ENCODE results near the gene TMC7.

TMC7 gene

DNA sequence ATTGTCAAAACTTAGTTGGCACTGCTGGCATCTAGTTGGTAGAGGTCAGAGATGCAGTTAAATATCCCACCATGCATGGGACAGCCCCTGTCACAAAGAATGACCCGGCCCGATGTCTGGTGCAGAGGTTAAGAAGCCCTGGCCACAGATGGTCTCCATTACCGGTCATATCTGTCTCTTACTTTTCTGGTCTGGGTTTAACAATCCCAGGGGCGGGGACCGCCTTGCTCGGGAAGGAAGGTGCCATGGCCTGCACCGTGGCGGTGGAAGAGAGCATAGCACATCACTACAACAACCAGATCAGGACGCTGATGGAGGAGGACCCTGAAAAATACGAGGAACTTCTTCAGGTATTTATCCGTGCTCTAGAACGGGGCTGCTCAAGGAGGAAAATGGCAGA, 91.8 kb downstream of the TMC7 start:
- Histone ChIP-seq H3K27ac (replicated peaks) (no peak overlapping the region), H3K4me3 (replicated peaks; ENCODE audit: insufficient read depth, low read length) (no peak overlapping the region), H3K27me3 (ENCODE audit: insufficient read depth, poor library complexity, severe bottlenecking) (no peaks in the 10 kb centered on the region)
- TF ChIP-seq, protein P1, sequence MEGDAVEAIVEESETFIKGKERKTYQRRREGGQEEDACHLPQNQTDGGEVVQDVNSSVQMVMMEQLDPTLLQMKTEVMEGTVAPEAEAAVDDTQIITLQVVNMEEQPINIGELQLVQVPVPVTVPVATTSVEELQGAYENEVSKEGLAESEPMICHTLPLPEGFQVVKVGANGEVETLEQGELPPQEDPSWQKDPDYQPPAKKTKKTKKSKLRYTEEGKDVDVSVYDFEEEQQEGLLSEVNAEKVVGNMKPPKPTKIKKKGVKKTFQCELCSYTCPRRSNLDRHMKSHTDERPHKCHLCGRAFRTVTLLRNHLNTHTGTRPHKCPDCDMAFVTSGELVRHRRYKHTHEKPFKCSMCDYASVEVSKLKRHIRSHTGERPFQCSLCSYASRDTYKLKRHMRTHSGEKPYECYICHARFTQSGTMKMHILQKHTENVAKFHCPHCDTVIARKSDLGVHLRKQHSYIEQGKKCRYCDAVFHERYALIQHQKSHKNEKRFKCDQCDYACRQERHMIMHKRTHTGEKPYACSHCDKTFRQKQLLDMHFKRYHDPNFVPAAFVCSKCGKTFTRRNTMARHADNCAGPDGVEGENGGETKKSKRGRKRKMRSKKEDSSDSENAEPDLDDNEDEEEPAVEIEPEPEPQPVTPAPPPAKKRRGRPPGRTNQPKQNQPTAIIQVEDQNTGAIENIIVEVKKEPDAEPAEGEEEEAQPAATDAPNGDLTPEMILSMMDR (IDR thresholded peaks at IDR 0.05; ENCODE audit: insufficient read depth, low read length) = no peak
- TF ChIP-seq, protein P2, sequence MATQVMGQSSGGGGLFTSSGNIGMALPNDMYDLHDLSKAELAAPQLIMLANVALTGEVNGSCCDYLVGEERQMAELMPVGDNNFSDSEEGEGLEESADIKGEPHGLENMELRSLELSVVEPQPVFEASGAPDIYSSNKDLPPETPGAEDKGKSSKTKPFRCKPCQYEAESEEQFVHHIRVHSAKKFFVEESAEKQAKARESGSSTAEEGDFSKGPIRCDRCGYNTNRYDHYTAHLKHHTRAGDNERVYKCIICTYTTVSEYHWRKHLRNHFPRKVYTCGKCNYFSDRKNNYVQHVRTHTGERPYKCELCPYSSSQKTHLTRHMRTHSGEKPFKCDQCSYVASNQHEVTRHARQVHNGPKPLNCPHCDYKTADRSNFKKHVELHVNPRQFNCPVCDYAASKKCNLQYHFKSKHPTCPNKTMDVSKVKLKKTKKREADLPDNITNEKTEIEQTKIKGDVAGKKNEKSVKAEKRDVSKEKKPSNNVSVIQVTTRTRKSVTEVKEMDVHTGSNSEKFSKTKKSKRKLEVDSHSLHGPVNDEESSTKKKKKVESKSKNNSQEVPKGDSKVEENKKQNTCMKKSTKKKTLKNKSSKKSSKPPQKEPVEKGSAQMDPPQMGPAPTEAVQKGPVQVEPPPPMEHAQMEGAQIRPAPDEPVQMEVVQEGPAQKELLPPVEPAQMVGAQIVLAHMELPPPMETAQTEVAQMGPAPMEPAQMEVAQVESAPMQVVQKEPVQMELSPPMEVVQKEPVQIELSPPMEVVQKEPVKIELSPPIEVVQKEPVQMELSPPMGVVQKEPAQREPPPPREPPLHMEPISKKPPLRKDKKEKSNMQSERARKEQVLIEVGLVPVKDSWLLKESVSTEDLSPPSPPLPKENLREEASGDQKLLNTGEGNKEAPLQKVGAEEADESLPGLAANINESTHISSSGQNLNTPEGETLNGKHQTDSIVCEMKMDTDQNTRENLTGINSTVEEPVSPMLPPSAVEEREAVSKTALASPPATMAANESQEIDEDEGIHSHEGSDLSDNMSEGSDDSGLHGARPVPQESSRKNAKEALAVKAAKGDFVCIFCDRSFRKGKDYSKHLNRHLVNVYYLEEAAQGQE (IDR thresholded peaks at IDR 0.05; ENCODE audit: insufficient replicate concordance, low read depth) = no peak
- no peak for TF ChIP-seq GABPA (IDR thresholded peaks at IDR 0.05; ENCODE audit: low read depth)
- TF ChIP-seq POLR2AphosphoS5 (IDR thresholded peaks at IDR 0.05; ENCODE audit: low read depth) = no peak
- no peak for TF ChIP-seq SPI1 (IDR thresholded peaks at IDR 0.05; ENCODE audit: borderline replicate concordance, low read depth)
- DNase-seq (ENCODE audit: low read depth in 1 of 2, low spot score in 1 of 2) = no peak

DNA sequence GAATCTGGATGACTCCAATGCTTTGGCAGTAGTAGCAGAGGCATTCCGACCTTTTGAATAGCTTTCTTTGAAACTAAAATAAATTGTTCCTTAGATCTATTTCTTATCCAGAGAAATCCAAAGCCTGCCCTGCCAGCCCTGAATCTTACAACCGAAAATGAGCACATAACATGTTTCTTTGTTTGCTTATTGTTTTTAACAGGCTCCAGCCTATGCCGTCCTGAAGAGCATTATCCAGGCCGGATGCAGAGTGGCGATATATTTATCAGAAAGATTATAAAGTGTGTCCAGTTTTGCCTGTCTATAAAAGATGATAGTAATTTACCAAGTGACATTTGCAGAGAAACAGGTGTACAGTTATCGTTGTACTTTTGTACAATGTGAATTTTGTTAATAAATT, 94.1 kb downstream of the TMC7 start:
- Histone ChIP-seq H3K27me3 (ENCODE audit: insufficient read depth, poor library complexity, severe bottlenecking) (no peaks in the 10 kb centered on the region), H3K27ac (replicated peaks) (no peak overlapping the region), H3K4me3 (replicated peaks; ENCODE audit: insufficient read depth, low read length) (no peak overlapping the region)
- no peak for DNase-seq (ENCODE audit: low read depth in 1 of 2, low spot score in 1 of 2)
- no peak for TF ChIP-seq SPI1 (IDR thresholded peaks at IDR 0.05; ENCODE audit: borderline replicate concordance, low read depth)
- TF ChIP-seq, protein P2 (IDR thresholded peaks at IDR 0.05; ENCODE audit: insufficient replicate concordance, low read depth) = no peak
- no peak for TF ChIP-seq POLR2AphosphoS5 (IDR thresholded peaks at IDR 0.05; ENCODE audit: low read depth)
- no peak for TF ChIP-seq GABPA (IDR thresholded peaks at IDR 0.05; ENCODE audit: low read depth)
- TF ChIP-seq, protein P1 (IDR thresholded peaks at IDR 0.05; ENCODE audit: insufficient read depth, low read length) = no peak

DNA sequence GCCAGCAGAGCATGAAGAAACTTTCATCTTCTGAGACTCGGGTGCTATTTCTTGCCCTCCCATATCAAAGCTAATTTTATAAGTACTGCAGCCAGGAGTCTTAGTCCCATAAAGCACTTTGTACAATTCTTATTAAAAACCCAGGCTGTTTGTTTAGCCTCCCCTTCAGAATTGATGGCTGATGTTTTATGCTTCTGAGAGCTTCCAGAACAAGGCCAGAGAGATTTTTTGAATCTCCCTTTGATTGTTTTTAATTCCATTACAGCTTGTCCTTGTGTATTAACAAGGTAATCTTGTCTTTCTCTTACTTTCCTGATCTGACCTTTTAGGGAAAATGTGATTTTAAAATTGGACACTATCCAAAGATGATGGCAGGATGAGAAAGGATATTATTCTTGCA, 99.9 kb downstream of the TMC7 start:
- H3K27ac ChIP-seq (replicated peaks) = no peak overlapping the region
- TF ChIP-seq, protein P2 (IDR thresholded peaks at IDR 0.05; ENCODE audit: insufficient replicate concordance, low read depth) = no peak
- TF ChIP-seq GABPA (IDR thresholded peaks at IDR 0.05; ENCODE audit: low read depth) (no peak), SPI1 (IDR thresholded peaks at IDR 0.05; ENCODE audit: borderline replicate concordance, low read depth) (no peak), POLR2AphosphoS5 (IDR thresholded peaks at IDR 0.05; ENCODE audit: low read depth) (no peak)
- TF ChIP-seq, protein P1 (IDR thresholded peaks at IDR 0.05; ENCODE audit: insufficient read depth, low read length) = no peak
- H3K4me3 ChIP-seq (replicated peaks; ENCODE audit: insufficient read depth, low read length) = no peak overlapping the region
- no peaks in the 10 kb centered on the region for H3K27me3 ChIP-seq (ENCODE audit: insufficient read depth, poor library complexity, severe bottlenecking)
- DNase-seq (ENCODE audit: low read depth in 1 of 2, low spot score in 1 of 2) = no peak
